IMR-90 (cell line): ENCODE results near the gene DISP1. TPM values are rescaled to one million over a fixed set of nuclear protein-coding genes. Genes with fewer than 3 reads are reported as not detected.

ENCODE experiments used
- ATAC-seq: fragments of 200-7000 bp; cut with Tn5 transposase; 2 replicates; pipeline ENCODE4 v1.9.1; 2020; ENCODE audit warnings: low read depth, mild to moderate bottlenecking, moderate library complexity
- BruUV-seq: library from RNA; stranded (reverse); fragments of 400-500 nt; replicated peaks from 2 replicates; lab custom pipeline; 2021; lab: Mats Ljungman, UMichigan
- CTCF ChIA-PET: fragments of 300-600 bp; formaldehyde crosslinking; extraction: SDS; loops from one replicate; lab custom pipeline; 2021; ENCODE audit warnings: antibody characterized with exemption; lab: Yijun Ruan, JAX
- POLR2A ChIA-PET: fragments of 300-600 bp; sonication (Branson Sonifier 250); formaldehyde crosslinking; loops from one replicate; lab custom pipeline; 2022; ENCODE audit warnings: antibody characterized with exemption; ENCODE audit not compliant: unreplicated experiment; lab: Charles Lee
- DNase-seq: peaks from one replicate; pipeline ENCODE4 v3.0.0; 2013
- H2AFZ ChIP-seq: replicated peaks from 2 replicates; pipeline ENCODE3; 2013; ENCODE audit warnings: low read length, mild to moderate bottlenecking; ENCODE audit not compliant: poor library complexity
- H2AK5ac ChIP-seq: 2 replicates; pipeline ENCODE4 v1.6.1; 2013; ENCODE audit warnings: low read depth, low read length, inconsistent platforms
- H2AK9ac ChIP-seq: replicated peaks from 2 replicates; pipeline ENCODE3; 2013; ENCODE audit warnings: mild to moderate bottlenecking, low read depth, low read length, moderate library complexity; ENCODE audit not compliant: poor library complexity
- H2BK120ac ChIP-seq: 2 replicates; pipeline ENCODE4 v1.6.1; 2013; ENCODE audit warnings: low read depth, low read length, inconsistent platforms
- H2BK15ac ChIP-seq: 3 replicates; pipeline ENCODE4 v1.6.1; 2013; ENCODE audit warnings: low read depth, low read length, inconsistent platforms
- H2BK20ac ChIP-seq: 2 replicates; pipeline ENCODE4 v1.6.1; 2013; ENCODE audit warnings: low read depth, mild to moderate bottlenecking, inconsistent platforms, low read length, moderate library complexity
- H2BK5ac ChIP-seq: 2 replicates; pipeline ENCODE4 v1.6.1; 2013; ENCODE audit warnings: mild to moderate bottlenecking, low read depth, low read length, inconsistent platforms; ENCODE audit not compliant: poor library complexity, severe bottlenecking
- H3K14ac ChIP-seq: replicated peaks from 2 replicates; pipeline ENCODE4 v1.6.1; 2013; ENCODE audit warnings: low read depth, low read length, inconsistent platforms
- H3K18ac ChIP-seq: 2 replicates; pipeline ENCODE4 v1.6.1; 2013; ENCODE audit warnings: low read depth, low read length, control low read depth
- H3K23ac ChIP-seq: 2 replicates; pipeline ENCODE4 v1.6.1; 2013; ENCODE audit warnings: low read depth, low read length, inconsistent platforms
- H3K27ac ChIP-seq: 2 replicates; pipeline ENCODE4 v1.5.1; 2013; ENCODE audit warnings: mild to moderate bottlenecking, control low read depth, low read length; ENCODE audit not compliant: insufficient read depth
- H3K27me3 ChIP-seq: 2 replicates; pipeline ENCODE4 v1.6.1; 2013; ENCODE audit warnings: low read length; ENCODE audit not compliant: control insufficient read depth, insufficient read depth
- H3K36me3 ChIP-seq: 2 replicates; pipeline ENCODE4 v1.6.1; 2013; ENCODE audit warnings: low read length, mixed read lengths; ENCODE audit not compliant: control insufficient read depth, insufficient read depth
- H3K4ac ChIP-seq: 2 replicates; pipeline ENCODE4 v1.6.1; 2013; ENCODE audit warnings: low read depth, low read length, inconsistent platforms
- H3K4me1 ChIP-seq: 2 replicates; pipeline ENCODE4 v1.6.1; 2013; ENCODE audit warnings: low read length, mixed read lengths; ENCODE audit not compliant: control insufficient read depth, insufficient read depth
- H3K4me2 ChIP-seq: 2 replicates; pipeline ENCODE4 v1.6.1; 2013; ENCODE audit warnings: low read depth, mild to moderate bottlenecking, control low read depth, low read length, moderate library complexity
- H3K4me3 ChIP-seq: 2 replicates; pipeline ENCODE4 v1.5.1; 2013; ENCODE audit warnings: low read depth, mild to moderate bottlenecking, control low read depth, low read length, moderate library complexity; ENCODE audit not compliant: insufficient read depth
- H3K56ac ChIP-seq: 2 replicates; pipeline ENCODE4 v1.6.1; 2013; ENCODE audit warnings: low read length, inconsistent platforms; ENCODE audit not compliant: insufficient read depth; ENCODE audit errors: extremely low read depth
- H3K79me1 ChIP-seq, 2 experiments: 2 replicates each; pipeline ENCODE4 v1.6.1; 2013; ENCODE audit warnings: low read length in 2 of 2, inconsistent platforms in 1 of 2, low read depth in 1 of 2
- H3K9ac ChIP-seq: 2 replicates; pipeline ENCODE4 v1.6.1; 2013; ENCODE audit warnings: low read depth, low read length, control low read depth
- H3K9me1 ChIP-seq: 2 replicates; pipeline ENCODE4 v1.6.1; 2013; ENCODE audit warnings: low read length, inconsistent platforms; ENCODE audit not compliant: insufficient read depth
- H3K9me3 ChIP-seq: 2 replicates; pipeline ENCODE4 v1.6.1; 2013; ENCODE audit warnings: low read length; ENCODE audit not compliant: control insufficient read depth, insufficient read depth
- H4K20me1 ChIP-seq: 2 replicates; pipeline ENCODE4 v1.6.1; 2013; ENCODE audit warnings: low read length, inconsistent platforms; ENCODE audit not compliant: insufficient read depth
- H4K5ac ChIP-seq: 2 replicates; pipeline ENCODE4 v1.6.1; 2013; ENCODE audit warnings: mild to moderate bottlenecking, low read depth, low read length, control low read depth
- H4K8ac ChIP-seq, 2 experiments: 2 replicates each; pipeline ENCODE4 v1.6.1; 2013; ENCODE audit warnings: low read depth in 2 of 2, low read length in 2 of 2, control low read depth in 1 of 2, inconsistent platforms in 1 of 2
- H4K91ac ChIP-seq: 2 replicates; pipeline ENCODE4 v1.6.1; 2013; ENCODE audit warnings: low read depth, low read length, inconsistent platforms; ENCODE audit not compliant: insufficient read depth
- BHLHE40 ChIP-seq: fragments of 150-350 bp; IDR thresholded peaks from 2 replicates; pipeline ENCODE4 v1.6.1; 2016; ENCODE audit warnings: mild to moderate bottlenecking, low read depth, low read length
- CEBPB ChIP-seq: IDR thresholded peaks from 2 replicates; pipeline ENCODE4 v1.6.1; 2012; ENCODE audit warnings: low read depth, low read length, improper control_type of control experiment
- CHD1 ChIP-seq: IDR thresholded peaks from 2 replicates; pipeline ENCODE4 v1.6.1; 2012; ENCODE audit warnings: low read depth, low read length, improper control_type of control experiment
- CTCF ChIP-seq: conservative IDR thresholded peaks from 2 replicates; pipeline ENCODE4 v1.5.1; 2012; ENCODE audit warnings: mild to moderate bottlenecking, low read depth, low read length, improper control_type of control experiment
- ELK1 ChIP-seq: fragments of 150-350 bp; IDR thresholded peaks from 2 replicates; pipeline ENCODE4 v1.6.1; 2016; ENCODE audit warnings: low read depth, mild to moderate bottlenecking, low read length, moderate library complexity, borderline replicate concordance
- FOS ChIP-seq: fragments of 150-350 bp; IDR thresholded peaks from 2 replicates; pipeline ENCODE4 v1.6.1; 2016; ENCODE audit warnings: low read depth, low read length
- MAFK ChIP-seq: IDR thresholded peaks from 2 replicates; pipeline ENCODE4 v1.6.1; 2012; ENCODE audit warnings: low read depth, low read length, improper control_type of control experiment
- MAZ ChIP-seq: IDR thresholded peaks from 2 replicates; pipeline ENCODE4 v1.6.1; 2012; ENCODE audit warnings: low read depth, mild to moderate bottlenecking, low read length, improper control_type of control experiment, moderate library complexity, borderline replicate concordance
- MXI1 ChIP-seq: IDR thresholded peaks from 2 replicates; pipeline ENCODE4 v1.6.1; 2012; ENCODE audit warnings: low read depth, mild to moderate bottlenecking, low read length, moderate library complexity, borderline replicate concordance
- NFE2L2 ChIP-seq: fragments of 150-350 bp; IDR thresholded peaks from 2 replicates; pipeline ENCODE4 v1.6.1; 2016; ENCODE audit warnings: low read depth, mild to moderate bottlenecking, low read length
- POLR2A ChIP-seq: IDR thresholded peaks from 2 replicates; pipeline ENCODE4 v1.6.1; 2012; ENCODE audit warnings: mild to moderate bottlenecking, low read depth, low read length
- RAD21 ChIP-seq: IDR thresholded peaks from 2 replicates; pipeline ENCODE4 v1.6.1; 2012; ENCODE audit warnings: low read length, improper control_type of control experiment
- RCOR1 ChIP-seq: IDR thresholded peaks from 2 replicates; pipeline ENCODE4 v1.6.1; 2012; ENCODE audit warnings: mild to moderate bottlenecking, low read length, improper control_type of control experiment; ENCODE audit not compliant: insufficient replicate concordance
- RFX5 ChIP-seq: IDR thresholded peaks from 2 replicates; pipeline ENCODE4 v1.8.0; 2012; ENCODE audit warnings: low read depth, mild to moderate bottlenecking, low read length, moderate library complexity
- SMC3 ChIP-seq: fragments of 150-350 bp; IDR thresholded peaks from 2 replicates; pipeline ENCODE4 v1.6.1; 2016; ENCODE audit warnings: low read depth, mild to moderate bottlenecking, antibody characterized with exemption, low read length, moderate library complexity
- USF2 ChIP-seq: fragments of 150-350 bp; IDR thresholded peaks from 2 replicates; pipeline ENCODE4 v1.6.1; 2017; ENCODE audit warnings: mild to moderate bottlenecking, antibody characterized with exemption, low read length, low read depth
- WGBS, 2 experiments: methylation state at CpG; one replicate each; pipeline versions ENCODE4 v1.1.5 to v1.1.7; 2013; ENCODE audit warnings: missing lambda C conversion rate in 2 of 2; ENCODE audit not compliant: insufficient read length in 1 of 2; ENCODE audit errors: extremely low coverage in 2 of 2; 5-methylcytosine and 5-hydroxymethylcytosine counted together
- dilution Hi-C: fragments of 300-500 bp; cut with HindIII; formaldehyde crosslinking; loops from one replicate; pipeline ENCODE4 v1.14.3; 2018; ENCODE audit warnings: low sequenced_read_pairs; ENCODE audit not compliant: unreplicated experiment
- in situ Hi-C: fragments of 300-500 bp; cut with MboI; formaldehyde crosslinking; loops from 3 replicates; pipeline ENCODE4 v1.14.3; 2019; ENCODE audit warnings: low sequenced_read_pairs, inconsistent platforms, mixed read lengths
- intact Hi-C: fragments of 100-400 bp; cut with micrococcal nuclease; formaldehyde crosslinking; loops from 2 replicates; pipeline ENCODE4 v1.10.0; 2022
- polyA plus RNA-seq, 3 experiments: library from polyadenylated mRNA; depleted of rRNA; stranded (reverse); fragments of >200 nt; gene quantifications; 2 replicates each; pipeline ENCODE4 v1.2.3, GENCODE V29; 2012; ENCODE audit warnings: low replicate concordance in 1 of 3
- total RNA-seq: library from RNA; depleted of rRNA; stranded (reverse); fragments of >200 nt; gene quantifications from 2 replicates; pipeline ENCODE4 v1.2.3, GENCODE V29; 2012

DISP1 gene
- total and polyA plus RNA-seq, 2 of the 4 experiments (the other 2 are of a cell fraction): 3.3 to 5.2 TPM

GRCh38 chr1:222818171-222818570 lies 3.3 kb downstream of the DISP1 start:
- Histone ChIP-seq H3K9me1 (peaks cover 8% of the 10 kb centered on the region), H2AFZ (no peak overlapping the region), H4K5ac (no peak overlapping the region), H4K8ac (no peak overlapping the region; a peak in 1 of 4 replicates), H3K56ac (no peak overlapping the region), H3K4me2 (no peak overlapping the region), H2BK120ac (no peak overlapping the region), H2BK5ac (peak overlapping the region; percentile 40), H3K18ac (no peak overlapping the region), H3K23ac (no peak overlapping the region), H2AK5ac (no peak overlapping the region), H2BK20ac (no peak overlapping the region), H2AK9ac (no peak overlapping the region), H3K36me3 (no peaks in the 10 kb centered on the region), H3K9me3 (no peaks in the 10 kb centered on the region), H2BK15ac (no peak overlapping the region), H3K4ac (no peak overlapping the region), H4K20me1 (no peaks in the 10 kb centered on the region), H3K14ac (no peak overlapping the region), H3K79me1 (peaks cover 18 to 31% of the 10 kb centered on the region in 2 experiments), H3K9ac (no peak overlapping the region), H3K4me1 (peaks cover 6% of the 10 kb centered on the region; the same call in 1 of the 2 replicates), H3K27me3 (no peaks in the 10 kb centered on the region), H3K4me3 (no peak overlapping the region), H3K27ac (no peak overlapping the region), H4K91ac (no peak overlapping the region)
- TF ChIP-seq MAZ: no peak
- TF ChIP-seq CHD1: no peak
- TF ChIP-seq FOS: no peak
- no peak for TF ChIP-seq CEBPB
- no peak for TF ChIP-seq MAFK
- no peak for TF ChIP-seq USF2
- TF ChIP-seq RAD21: no peak
- no peak for TF ChIP-seq RCOR1
- no peak for TF ChIP-seq MXI1
- TF ChIP-seq RFX5: no peak
- no peak for TF ChIP-seq CTCF
- TF ChIP-seq POLR2A: no peak
- TF ChIP-seq ELK1: no peak
- TF ChIP-seq BHLHE40: no peak
- TF ChIP-seq NFE2L2: no peak
- no peak for TF ChIP-seq SMC3
- CTCF ChIA-PET: no interaction called here
- no TSS peak for BruUV-seq
- POLR2A ChIA-PET: no interaction called here
- in situ Hi-C loops (no loop called here), intact Hi-C loops (loop anchor here (5.0 kb wide), 2 partner anchors 109 to 189 kb away; no protein-coding TSS in a partner anchor), dilution Hi-C loops (no loop called here)
- ATAC-seq: no peak
- no CpG with 5 or more reads among the region's 1 CpG for WGBS, 2 experiments
- no peak for DNase-seq
